Panc1 (cell line): ENCODE measurements around the gene OTULIN. TPM values are rescaled to one million over a fixed set of nuclear protein-coding genes. Genes with fewer than 3 reads are reported as not detected.

ENCODE experiments used
- ATAC-seq: fragments of 200-7000 bp; cut with Tn5 transposase; 2 replicates; pipeline ENCODE4 v1.9.1; 2020; ENCODE audit warnings: mild to moderate bottlenecking, moderate library complexity
- BruUV-seq: library from RNA; stranded (reverse); fragments of 400-500 nt; replicated peaks from 2 replicates; lab custom pipeline; 2021; lab: Mats Ljungman, UMichigan
- CTCF ChIA-PET: fragments of 300-600 bp; sonication (Branson Sonifier 250); formaldehyde crosslinking; loops from one replicate; lab custom pipeline; 2022; ENCODE audit warnings: antibody characterized with exemption; lab: Charles Lee
- POLR2A ChIA-PET: fragments of 300-600 bp; sonication (Branson Sonifier 250); formaldehyde crosslinking; loops from one replicate; lab custom pipeline; 2022; ENCODE audit warnings: antibody characterized with exemption; lab: Charles Lee
- DNase-seq: peaks from one replicate; pipeline ENCODE4 v3.0.0-alpha.2; 2010; ENCODE audit warnings: low read depth, low spot score
- H3K27ac ChIP-seq: 2 replicates; pipeline ENCODE4 v1.5.1; 2011; ENCODE audit warnings: mild to moderate bottlenecking, low read length, inconsistent platforms
- H3K27me3 ChIP-seq: fragments of 200-500 bp; sonication (Bioruptor generic); 2 replicates; pipeline ENCODE4 v1.6.0; 2014; ENCODE audit warnings: low read length, inconsistent platforms; ENCODE audit not compliant: control insufficient read depth, insufficient read depth
- H3K36me3 ChIP-seq: fragments of 200-500 bp; sonication (Bioruptor generic); 2 replicates; pipeline ENCODE4 v1.5.1; 2014; ENCODE audit warnings: inconsistent platforms, mild to moderate bottlenecking, low read length, moderate library complexity; ENCODE audit not compliant: control insufficient read depth, insufficient read depth
- H3K4me1 ChIP-seq: 2 replicates; pipeline ENCODE4 v1.5.1; 2011; ENCODE audit warnings: inconsistent platforms, mild to moderate bottlenecking, low read length, moderate library complexity; ENCODE audit not compliant: control insufficient read depth, insufficient read depth
- H3K4me3 ChIP-seq, 2 experiments: 2 replicates each; pipeline ENCODE4 v1.5.1; 2011 to 2012; ENCODE audit warnings: low read depth in 2 of 2, low read length in 2 of 2, mild to moderate bottlenecking in 2 of 2, inconsistent platforms in 1 of 2, moderate library complexity in 1 of 2
- H3K9me3 ChIP-seq: fragments of 200-500 bp; sonication (Bioruptor generic); 2 replicates; pipeline ENCODE4 v1.5.1; 2014; ENCODE audit warnings: low read depth, mild to moderate bottlenecking, inconsistent platforms, low read length, moderate library complexity; ENCODE audit not compliant: control insufficient read depth, insufficient read depth
- CTCF ChIP-seq: fragments of 450-650 bp; IDR thresholded peaks from 2 replicates; pipeline ENCODE4 v1.5.1; 2017; ENCODE audit warnings: mild to moderate bottlenecking
- POLR2AphosphoS5 ChIP-seq: IDR thresholded peaks from 2 replicates; pipeline ENCODE4 v1.6.1; 2012; ENCODE audit warnings: mild to moderate bottlenecking, low read depth, low read length, moderate library complexity
- REST ChIP-seq, 2 experiments: IDR thresholded peaks; 2 replicates each; pipeline ENCODE4 v1.6.1; 2011 to 2012; ENCODE audit warnings: low read depth in 2 of 2, control low read depth in 1 of 2, low read length in 1 of 2, mild to moderate bottlenecking in 1 of 2, moderate library complexity in 1 of 2; ENCODE audit not compliant: insufficient read depth in 1 of 2
- SIN3A ChIP-seq: IDR thresholded peaks from 2 replicates; pipeline ENCODE4 v1.6.1; 2012; ENCODE audit warnings: low read depth, mild to moderate bottlenecking, low read length, moderate library complexity, borderline replicate concordance; ENCODE audit not compliant: insufficient read depth
- TCF7L2 ChIP-seq: IDR thresholded peaks from 2 replicates; pipeline ENCODE4 v1.6.1; 2011; ENCODE audit warnings: mild to moderate bottlenecking, low read depth, low read length, inconsistent platforms
- in situ Hi-C: cut with HindIII; loops from 2 replicates; pipeline ENCODE4 v1.10.0; 2016; ENCODE audit warnings: low sequenced_read_pairs, low pct_unique_long_range_greater_than_20kb
- intact Hi-C: fragments of 100-400 bp; cut with micrococcal nuclease; formaldehyde crosslinking; loops from one replicate; pipeline ENCODE4 v1.10.0; 2022; ENCODE audit not compliant: unreplicated experiment
- total RNA-seq: library from RNA; stranded (reverse); gene quantifications from one replicate; pipeline ENCODE4 v1.2.1, GENCODE V29; 2021; ENCODE audit not compliant: unreplicated experiment

Gene OTULIN
- total RNA-seq, 1 experiment from 2014 or later: 40.1 TPM

DNA sequence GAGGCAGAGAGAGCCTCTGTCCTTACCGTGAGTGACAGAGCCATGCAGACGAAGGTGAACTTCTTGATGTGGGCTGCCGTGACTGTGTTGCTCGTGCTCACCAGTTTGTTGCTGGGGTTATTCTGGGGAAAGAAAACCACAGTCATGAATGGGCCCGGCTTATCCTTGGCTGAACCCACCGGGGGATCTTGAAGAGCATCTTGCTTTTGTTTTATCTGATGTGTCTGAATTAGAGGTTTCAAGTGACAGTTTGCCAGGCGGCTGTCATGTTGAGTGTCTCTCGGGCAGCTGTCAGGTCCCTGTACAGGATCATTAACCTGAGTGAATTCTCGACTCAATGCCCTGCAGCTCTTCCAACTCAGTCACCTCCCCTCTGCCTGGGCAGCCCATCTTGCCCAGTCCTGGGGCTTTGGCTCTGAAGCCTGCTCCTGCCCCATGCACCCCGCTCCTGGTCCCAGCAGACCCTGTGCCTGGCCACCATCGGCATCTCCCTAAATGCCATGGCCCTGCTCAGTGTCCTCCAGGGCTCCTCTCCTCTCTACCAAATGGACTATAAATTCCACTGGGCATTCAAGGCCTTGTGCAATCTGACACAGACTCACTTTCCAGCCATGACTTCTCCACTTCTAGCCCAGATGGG is 77.4 kb downstream of the OTULIN start:
- no TSS peak for BruUV-seq
- DNase-seq (no peak), ATAC-seq (no peak)
- Histone ChIP-seq H3K4me1 (no peaks in the 10 kb centered on the region; the same call in 1 of the 2 replicates), H3K36me3 (no peaks in the 10 kb centered on the region), H3K4me3 (no peak overlapping the region), H3K27me3 (no peaks in the 10 kb centered on the region), H3K27ac (no peak overlapping the region), H3K9me3 (no peaks in the 10 kb centered on the region)
- intact Hi-C loops: no loop called here
- POLR2A ChIA-PET: no interaction called here
- CTCF ChIA-PET: no interaction called here
- in situ Hi-C loops: no loop called here
- TF ChIP-seq POLR2AphosphoS5 (no peak), SIN3A (no peak), REST (IDR thresholded peaks at IDR 0.05; ENCODE audit: insufficient read depth in 1 of 2, low read depth in 2 of 2, low read length in 1 of 2) (no peak)

- H3K9me3 ChIP-seq: no peaks in the 10 kb centered on the region
- BruUV-seq: no TSS peak
- H3K36me3 ChIP-seq: no peaks in the 10 kb centered on the region
- ChIA-PET CTCF (no interaction called here), POLR2A (no interaction called here)
- intact Hi-C loops (no loop called here), in situ Hi-C loops (no loop called here)
- H3K4me3 ChIP-seq: no peak overlapping the region
- no peak for DNase-seq
- no peaks in the 10 kb centered on the region; the same call in 1 of the 2 replicates for H3K4me1 ChIP-seq
- TF ChIP-seq CTCF (no peak), REST (IDR thresholded peaks at IDR 0.05; ENCODE audit: insufficient read depth in 1 of 2, low read depth in 2 of 2, low read length in 1 of 2) (no peak), SIN3A (no peak), TCF7L2 (no peak), POLR2AphosphoS5 (no peak)
- no peak overlapping the region for H3K27ac ChIP-seq
- H3K27me3 ChIP-seq: no peaks in the 10 kb centered on the region
- no peak for ATAC-seq
Measured at GRCh38 chr5:14742498-14742897, 78.0 kb downstream of the OTULIN start.
